CD14-positive monocyte (primary cell): ENCODE data around the gene S100B. TPM values are rescaled to one million over a fixed set of nuclear protein-coding genes. Genes with fewer than 3 reads are reported as not detected.

Source experiments
- DNase-seq, 3 donors: peaks; one replicate each; pipeline ENCODE4 v3.0.0-alpha.2; 2011 to 2022
- H2AFZ ChIP-seq: 2 replicates; pipeline ENCODE4 v1.6.0; 2012; ENCODE audit warnings: mild to moderate bottlenecking, low read depth, low read length, inconsistent platforms; ENCODE audit not compliant: insufficient read depth, poor library complexity, severe bottlenecking
- H3K27ac ChIP-seq, 2 donors: 1 replicate in 1 of 2; 2 replicates in 1 of 2; pipeline ENCODE4 v1.5.1; 2012 to 2013; ENCODE audit warnings: low read length in 2 of 2, control low read depth in 1 of 2, inconsistent platforms in 1 of 2, low read depth in 1 of 2, mild to moderate bottlenecking in 1 of 2
- H3K27me3 ChIP-seq, 2 donors: one replicate each; pipeline versions ENCODE4 v1.6.0 to v1.6.1; 2011 to 2013; ENCODE audit warnings: low read length in 2 of 2; ENCODE audit not compliant: control insufficient read depth in 2 of 2, insufficient read depth in 2 of 2
- H3K36me3 ChIP-seq, 2 donors: replicated peaks in 1 of 2; 1 replicate in 1 of 2; 2 replicates in 1 of 2; pipeline versions ENCODE4 v1.5.1 to v1.6.1; 2012 to 2013; ENCODE audit warnings: low read length in 2 of 2, control low read depth in 1 of 2, inconsistent platforms in 1 of 2, mild to moderate bottlenecking in 1 of 2; ENCODE audit not compliant: insufficient read depth in 2 of 2, control insufficient read depth in 1 of 2
- H3K4me1 ChIP-seq, 2 donors: 1 replicate in 1 of 2; 2 replicates in 1 of 2; pipeline versions ENCODE4 v1.5.1 to v1.6.1; 2012 to 2013; ENCODE audit warnings: low read length in 2 of 2, control low read depth in 1 of 2, inconsistent platforms in 1 of 2, mild to moderate bottlenecking in 1 of 2, moderate library complexity in 1 of 2; ENCODE audit not compliant: insufficient read depth in 2 of 2, control insufficient read depth in 1 of 2
- H3K4me2 ChIP-seq: replicated peaks from 2 replicates; pipeline ENCODE3; 2012; ENCODE audit warnings: low read length, moderate library complexity, mild to moderate bottlenecking; ENCODE audit not compliant: poor library complexity, severe bottlenecking; ENCODE audit errors: extremely low read depth
- H3K4me3 ChIP-seq, 3 experiments: fragments of 200-600 bp in 1 of 3; sonication (generic) in 1 of 3; replicated peaks in 1 of 3; 1 replicate in 2 of 3; 2 replicates in 1 of 3; pipeline ENCODE4 v1.5.1; 2011 to 2013; ENCODE audit warnings: low read length in 3 of 3, mild to moderate bottlenecking in 3 of 3, control low read depth in 2 of 3, low read depth in 2 of 3, inconsistent platforms in 1 of 3, moderate library complexity in 1 of 3
- H3K79me2 ChIP-seq: 2 replicates; pipeline ENCODE4 v1.6.0; 2012; ENCODE audit warnings: mild to moderate bottlenecking, control low read depth, inconsistent platforms, low read length, moderate library complexity; ENCODE audit not compliant: insufficient read depth
- H3K9ac ChIP-seq: 2 replicates; pipeline ENCODE4 v1.6.0; 2017; ENCODE audit warnings: low read length, mild to moderate bottlenecking; ENCODE audit not compliant: insufficient read depth, poor library complexity, severe bottlenecking
- H3K9me3 ChIP-seq, 2 donors: replicated peaks in 1 of 2; 1 replicate in 1 of 2; 2 replicates in 1 of 2; pipeline versions ENCODE4 v1.5.1 to v1.6.1; 2012 to 2013; ENCODE audit warnings: low read length in 2 of 2, control low read depth in 1 of 2; ENCODE audit not compliant: control insufficient read depth in 1 of 2, insufficient read depth in 1 of 2
- H4K20me1 ChIP-seq: 2 replicates; pipeline ENCODE4 v1.6.0; 2012; ENCODE audit warnings: mild to moderate bottlenecking, low read length, control low read depth, moderate library complexity; ENCODE audit not compliant: insufficient read depth
- H3K27ac Mint-ChIP-seq, 7 donors: one replicate each; pipeline ENCODE4 v1.8.0; 2020; ENCODE audit warnings: mild to moderate bottlenecking in 7 of 7, mixed read lengths in 7 of 7, moderate library complexity in 6 of 7, inconsistent platforms in 2 of 7
- H3K27me3 Mint-ChIP-seq, 3 donors: one replicate each; pipeline ENCODE4 v1.8.0; 2021 to 2022; ENCODE audit warnings: low read depth in 3 of 3, mild to moderate bottlenecking in 3 of 3, mixed read lengths in 3 of 3, moderate library complexity in 3 of 3, inconsistent platforms in 1 of 3
- H3K36me3 Mint-ChIP-seq, 2 donors: one replicate each; pipeline ENCODE4 v1.8.0; 2020; ENCODE audit warnings: mixed read lengths in 2 of 2, inconsistent platforms in 1 of 2, mild to moderate bottlenecking in 1 of 2
- H3K4me1 Mint-ChIP-seq: one replicate; pipeline ENCODE4 v1.8.0; 2020; ENCODE audit warnings: mild to moderate bottlenecking, mixed read lengths
- H3K4me3 Mint-ChIP-seq, 2 donors: one replicate each; pipeline ENCODE4 v1.8.0; 2020; ENCODE audit warnings: mild to moderate bottlenecking in 2 of 2, mixed read lengths in 2 of 2, moderate library complexity in 1 of 2
- H3K9me3 Mint-ChIP-seq, 7 donors: one replicate each; pipeline ENCODE4 v1.8.0; 2020 to 2022; ENCODE audit warnings: mixed read lengths in 7 of 7, mild to moderate bottlenecking in 6 of 7, moderate library complexity in 6 of 7, inconsistent platforms in 2 of 7
- CTCF ChIP-seq: fragments of 200-600 bp; IDR thresholded peaks from one replicate; pipeline ENCODE4 v1.8.0; 2022; ENCODE audit warnings: antibody characterized with exemption, mild to moderate bottlenecking
- WGBS: methylation state at CpG from one replicate; pipeline ENCODE4 v1.1.5; 2013; ENCODE audit warnings: missing lambda C conversion rate; ENCODE audit not compliant: insufficient coverage; 5-methylcytosine and 5-hydroxymethylcytosine counted together
- intact Hi-C, 2 donors: fragments of 100-400 bp; cut with micrococcal nuclease; formaldehyde crosslinking; loops; one replicate each; pipeline versions ENCODE4 v1.15.0 to v1.15.1; 2023
- polyA plus RNA-seq, 3 donors: library from polyadenylated mRNA; depleted of rRNA in 1 of 3; unstranded in 2 of 3; stranded (reverse) in 1 of 3; fragments of 300-500 nt in 2 of 3; fragments of >200 nt in 1 of 3; fragmentation: Illumina TruSeq in 2 of 3; gene quantifications; 1 replicate in 2 of 3; 2 replicates in 1 of 3; pipeline ENCODE4 v1.2.3, GENCODE V29; 2012 to 2021

S100B gene
- polyA plus RNA-seq, 3 donors = 0.59 to 1.4 (median 0.67) TPM

- no peaks in the 10 kb centered on the region for H4K20me1 ChIP-seq
- no peak overlapping the region for H3K4me2 ChIP-seq
- no peaks in the 10 kb centered on the region for H3K27me3 ChIP-seq
- peaks cover 15 to 54% of the 10 kb centered on the region in 2 donors for H3K9me3 ChIP-seq
- H3K4me1 ChIP-seq = no peaks in the 10 kb centered on the region
- H3K4me3 ChIP-seq = no peak overlapping the region
- no peak overlapping the region for H3K4me3 Mint-ChIP-seq
- H3K27ac ChIP-seq = no peak overlapping the region
- H3K4me1 Mint-ChIP-seq = no peaks in the 10 kb centered on the region
- H2AFZ ChIP-seq = no peak overlapping the region
- no peaks in the 10 kb centered on the region for H3K36me3 ChIP-seq
- no peak overlapping the region for H3K9ac ChIP-seq
- H3K36me3 Mint-ChIP-seq = peaks cover 0 to 3% of the 10 kb centered on the region in 2 donors
- no peak for DNase-seq
- H3K9me3 Mint-ChIP-seq = peaks cover 29 to 57% (median 48%) of the 10 kb centered on the region in 7 donors
- H3K27ac Mint-ChIP-seq = no peak overlapping the region
- no peaks in the 10 kb centered on the region for H3K79me2 ChIP-seq
- H3K27me3 Mint-ChIP-seq = peaks cover 0 to 2% (median 0%) of the 10 kb centered on the region in 3 donors
- TF ChIP-seq CTCF = no peak
- WGBS = 90% methylated on average over 6 of the region's 8 CpGs
- intact Hi-C loops = no loop called here
Measured at GRCh38 chr21:46594276-46594675, 10.6 kb downstream of the S100B start.

DNA sequence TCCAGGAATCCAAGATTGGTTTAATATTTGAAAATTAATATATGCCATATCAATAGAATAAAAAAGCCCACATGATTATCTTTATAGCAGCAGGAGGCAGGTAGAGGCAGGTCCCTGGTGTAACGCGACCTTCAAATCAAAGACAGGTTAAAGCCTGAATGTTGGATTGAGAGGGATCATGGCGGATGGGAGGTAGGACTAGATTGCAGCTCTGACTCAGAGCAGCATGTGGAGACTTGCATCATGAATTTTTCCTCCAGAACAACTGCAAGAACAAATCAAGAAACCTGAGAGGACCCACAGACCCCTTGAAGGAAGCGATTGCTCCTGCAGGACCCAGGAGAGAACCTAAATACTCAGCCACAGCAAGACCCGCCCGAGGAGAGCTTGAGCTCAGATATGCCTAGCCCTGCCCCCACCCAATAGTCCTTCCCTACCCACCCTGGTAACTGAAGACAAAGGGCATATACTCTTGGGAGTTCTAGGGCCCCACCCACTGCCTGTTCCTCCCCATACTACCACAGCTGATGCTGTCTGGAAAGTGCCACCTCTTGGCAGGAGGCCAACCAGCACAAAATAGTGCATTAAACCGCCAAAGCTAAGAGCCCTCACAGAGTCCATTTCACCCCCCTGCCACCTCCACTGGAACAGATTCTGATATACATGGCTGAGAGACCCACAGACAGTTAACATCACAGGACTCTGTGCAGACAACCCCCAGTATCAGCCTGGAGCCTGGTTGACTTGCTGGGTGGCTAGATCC is 19.5 kb downstream of the S100B start:
- 96% methylated on average over 4 of the region's 7 CpGs for WGBS
- Histone ChIP-seq H3K9ac (no peak overlapping the region), H3K9me3 (peaks cover 6 to 31% of the 10 kb centered on the region in 2 donors), H3K4me1 (no peaks in the 10 kb centered on the region), H3K27me3 (no peaks in the 10 kb centered on the region), H3K27ac (no peak overlapping the region), H4K20me1 (no peaks in the 10 kb centered on the region), H3K36me3 (no peaks in the 10 kb centered on the region), H3K4me2 (no peak overlapping the region), H2AFZ (no peak overlapping the region), H3K79me2 (no peaks in the 10 kb centered on the region), H3K4me3 (no peak overlapping the region)
- peaks cover 6 to 14% of the 10 kb centered on the region in 2 donors for H3K36me3 Mint-ChIP-seq
- H3K4me1 Mint-ChIP-seq = no peaks in the 10 kb centered on the region
- no peak overlapping the region for H3K4me3 Mint-ChIP-seq
- H3K9me3 Mint-ChIP-seq = peaks cover 27 to 70% (median 51%) of the 10 kb centered on the region in 7 donors
- intact Hi-C loops = no loop called here
- peaks cover 3 to 5% (median 4%) of the 10 kb centered on the region in 3 donors for H3K27me3 Mint-ChIP-seq
- H3K27ac Mint-ChIP-seq = no peak overlapping the region
- DNase-seq = no peak
- TF ChIP-seq CTCF = no peak
